AG08395 (cell line): ENCODE measurements around the gene APBA2.

ENCODE experiments used
- DNase-seq: peaks from one replicate; pipeline ENCODE4 v3.0.0; 2012; ENCODE audit warnings: mixed read lengths, low spot score

APBA2 gene

DNA sequence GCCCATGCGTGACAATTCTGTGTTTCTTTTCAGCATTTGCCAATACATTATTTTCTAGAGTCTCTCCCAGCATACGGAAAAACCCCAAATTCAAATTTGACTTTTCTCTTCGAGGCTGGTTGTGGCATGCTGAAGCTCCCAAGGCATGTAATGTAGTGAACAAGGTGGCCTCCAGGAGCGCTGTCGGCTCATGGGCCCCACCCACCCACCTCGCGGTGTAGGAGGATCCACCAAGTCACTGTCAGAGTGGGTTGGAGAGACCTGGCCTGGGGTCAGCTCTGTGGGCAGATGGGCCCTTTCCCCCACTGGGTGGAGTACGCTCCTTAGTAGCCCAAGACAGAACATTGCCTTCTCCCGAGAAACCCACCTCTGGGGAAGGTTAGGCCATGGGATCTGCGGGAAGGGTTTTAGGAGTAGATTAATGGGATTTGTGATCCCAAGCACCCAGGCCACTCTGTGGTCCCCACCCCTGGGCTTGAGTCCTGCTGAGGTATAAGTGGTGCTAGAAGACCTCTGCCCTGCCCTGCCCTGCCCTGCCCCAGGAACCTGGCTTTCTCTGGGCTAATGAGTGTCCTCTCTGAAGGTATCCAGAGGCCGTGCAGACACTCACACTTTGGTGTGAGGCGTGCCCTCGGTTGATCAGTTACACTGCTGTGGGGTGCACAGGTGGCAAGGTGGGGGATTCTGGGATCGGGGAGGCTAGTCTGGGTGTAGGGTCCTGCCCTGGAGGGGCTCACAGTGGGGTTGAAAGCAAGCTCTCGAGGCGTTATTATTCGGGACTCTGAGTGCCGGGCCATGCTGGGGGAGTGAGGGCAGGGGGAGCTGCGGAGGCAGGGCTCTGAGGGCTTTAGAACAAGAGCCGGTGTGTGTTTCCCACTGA is 97.9 kb downstream of the APBA2 start:
- no peak for DNase-seq

GRCh38 chr15:28984421-28985315 is 98.9 kb downstream of the APBA2 start:
- no peak for DNase-seq

- no peak for DNase-seq
Measured at GRCh38 chr15:28985316-28985645, 99.5 kb downstream of the APBA2 start.

DNA sequence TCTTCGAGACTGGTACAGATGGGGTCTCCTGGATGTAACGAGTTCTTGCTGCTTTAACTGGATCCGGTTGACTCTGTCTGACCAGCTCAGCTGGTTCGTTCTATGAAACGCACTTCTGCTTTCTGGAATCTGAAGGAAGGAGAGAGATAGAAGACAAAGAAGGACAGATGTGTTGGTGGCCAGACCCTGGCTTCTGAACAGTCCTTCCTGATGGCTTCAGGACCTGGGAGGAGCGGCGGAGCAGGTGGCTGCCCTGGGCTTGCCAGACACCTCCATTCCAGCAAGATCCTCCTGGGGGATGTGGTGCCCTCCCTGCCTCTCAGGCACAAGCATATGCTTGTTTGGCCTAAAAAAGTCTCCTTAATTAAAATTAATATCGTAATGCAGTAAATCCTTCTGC is 99.9 kb downstream of the APBA2 start:
- DNase-seq = no peak

- DNase-seq = no peak
Measured at GRCh38 chr15:28986108-28986507, 100.3 kb downstream of the APBA2 start.

- no peak for DNase-seq
Measured at GRCh38 chr15:28986726-28987125, 101.0 kb downstream of the APBA2 start.

DNA sequence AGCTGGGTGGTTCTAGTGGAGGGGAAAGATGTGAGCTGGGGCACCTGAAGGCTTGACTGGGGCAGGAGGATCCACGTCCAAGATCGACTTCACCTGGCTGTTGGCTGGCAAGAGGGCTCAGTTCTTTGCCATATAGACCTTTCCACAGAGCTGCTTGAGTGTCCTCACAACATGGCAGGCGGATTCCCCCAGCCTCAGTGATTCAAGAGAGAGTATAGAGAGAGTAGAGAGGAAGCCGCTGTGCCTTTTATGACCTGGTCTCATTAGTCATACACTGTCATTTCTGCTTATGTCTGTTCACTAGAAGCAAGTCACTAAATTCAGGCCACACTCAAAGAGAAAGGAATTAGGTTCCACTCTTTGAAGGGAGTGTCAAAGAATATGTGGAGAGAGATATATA is 101.6 kb downstream of the APBA2 start:
- DNase-seq = no peak

GRCh38 chr15:28989239-28989830 is 103.6 kb downstream of the APBA2 start:
- no peak for DNase-seq

DNA sequence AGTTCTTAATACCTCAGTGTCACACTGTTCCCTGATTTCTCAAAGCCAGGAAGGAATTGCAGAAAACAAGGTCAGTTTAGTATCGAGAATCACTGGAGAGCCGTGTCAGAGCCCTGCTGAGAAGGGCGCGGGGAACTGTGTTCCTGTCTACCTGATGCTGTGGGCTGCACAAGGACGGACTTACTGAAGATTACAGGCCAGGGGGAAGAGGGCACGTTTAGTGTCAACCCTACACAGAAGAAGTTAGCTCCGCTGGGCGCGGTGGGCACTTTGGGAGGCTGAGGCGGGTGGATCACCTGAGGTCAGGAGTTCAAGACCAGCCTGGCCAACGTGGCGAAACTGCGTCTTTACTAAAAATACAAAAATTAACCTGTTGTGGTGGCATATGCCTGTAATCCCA is 104.1 kb downstream of the APBA2 start:
- no peak for DNase-seq

- DNase-seq = no peak
Measured at GRCh38 chr15:28990390-28990789, 104.6 kb downstream of the APBA2 start.

GRCh38 chr15:28991236-28992171 is 105.7 kb downstream of the APBA2 start:
- no peak for DNase-seq

GRCh38 chr15:28992336-28992864 is 106.6 kb downstream of the APBA2 start:
- no peak for DNase-seq

GRCh38 chr15:28993051-28993719 is 107.4 kb downstream of the APBA2 start:
- no peak for DNase-seq

DNA sequence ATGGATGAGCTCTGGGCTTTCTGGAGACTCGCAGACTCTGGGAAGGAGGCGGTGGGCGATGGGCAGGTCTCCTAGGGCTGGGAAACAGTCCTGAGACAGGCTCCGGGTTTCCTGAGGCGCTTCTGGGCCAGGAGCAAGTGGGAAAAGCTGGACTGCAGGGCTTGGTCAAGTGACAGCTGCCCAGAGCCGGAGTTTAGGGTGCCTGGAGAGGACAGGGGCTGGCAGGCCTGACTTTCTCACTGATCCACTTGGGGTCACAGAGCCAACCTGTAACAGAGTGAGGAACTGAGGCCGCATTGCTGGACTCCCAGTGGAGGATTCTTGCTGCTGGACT is 107.9 kb downstream of the APBA2 start:
- no peak for DNase-seq

DNA sequence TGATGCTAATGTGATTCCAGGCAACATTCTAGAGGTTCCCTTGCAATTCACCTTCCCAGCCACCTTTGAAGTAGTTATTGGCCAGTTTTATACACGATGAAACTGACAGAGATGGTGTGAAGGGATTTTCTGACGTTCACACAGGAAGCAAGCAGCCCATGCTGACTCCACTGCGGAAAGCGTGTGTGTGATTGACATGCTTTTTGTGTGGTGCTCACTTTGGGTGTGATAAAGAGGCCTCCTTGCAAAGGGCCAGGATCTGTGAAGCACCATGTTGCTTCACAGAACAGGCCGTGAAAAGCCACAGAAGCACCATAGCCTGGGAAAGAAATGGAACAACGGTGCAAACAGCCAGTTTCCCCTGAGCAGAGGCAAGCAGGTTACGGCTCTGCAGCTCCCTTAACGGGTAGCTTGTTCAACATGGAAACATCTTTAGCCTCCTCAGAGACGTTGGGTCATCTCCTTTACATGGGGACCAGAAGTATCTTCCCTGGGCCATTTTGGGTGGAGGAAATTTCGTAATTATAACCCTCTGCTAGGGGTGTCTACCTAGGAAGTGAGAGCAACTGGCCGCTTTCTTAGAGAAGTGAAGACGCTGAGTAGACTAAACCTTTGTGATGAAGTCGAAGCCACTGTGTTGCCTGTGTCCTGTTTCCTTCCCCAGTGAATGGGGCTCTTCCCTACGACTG is 108.5 kb downstream of the APBA2 start:
- no peak for DNase-seq

DNA sequence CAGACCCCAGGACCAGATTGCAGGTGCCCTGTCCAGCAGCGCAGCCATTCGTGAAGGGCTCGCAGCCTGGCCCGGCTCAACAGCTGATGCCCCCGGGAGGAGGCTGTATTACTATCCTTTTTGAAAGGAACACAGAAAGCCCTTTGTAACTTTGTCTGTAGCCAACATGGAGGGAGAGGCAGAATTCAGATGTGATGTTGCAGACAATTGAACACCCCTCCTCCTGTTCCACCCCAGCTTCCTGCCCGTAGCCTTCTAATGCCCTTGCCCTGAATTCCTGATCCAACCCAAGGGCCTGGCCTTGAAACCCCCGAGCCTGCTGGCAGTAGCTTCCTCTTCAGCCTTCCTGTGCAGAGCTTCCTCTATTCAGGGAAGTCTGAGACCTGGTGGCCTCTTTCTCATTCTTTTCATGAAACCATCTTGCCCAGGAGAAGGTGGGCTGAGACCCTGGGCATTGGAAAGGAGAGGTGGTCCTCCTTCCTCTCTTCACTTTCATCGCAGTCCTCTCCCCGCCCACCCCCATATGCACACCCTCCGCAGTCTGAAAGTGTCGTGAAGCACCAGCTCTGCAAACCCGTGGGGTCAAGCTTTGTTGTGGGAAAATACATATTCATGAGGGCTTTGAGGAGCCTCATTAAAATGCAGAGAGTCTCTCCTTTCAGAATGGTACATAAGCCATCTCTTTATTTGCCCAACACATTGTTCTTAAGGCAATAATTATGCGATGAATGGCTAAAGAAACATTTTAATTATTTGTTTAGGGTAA is 109.2 kb downstream of the APBA2 start:
- no peak for DNase-seq

GRCh38 chr15:28995705-28996104 is 109.9 kb downstream of the APBA2 start:
- no peak for DNase-seq

GRCh38 chr15:28996289-28996688 is 110.5 kb downstream of the APBA2 start:
- DNase-seq = no peak

DNA sequence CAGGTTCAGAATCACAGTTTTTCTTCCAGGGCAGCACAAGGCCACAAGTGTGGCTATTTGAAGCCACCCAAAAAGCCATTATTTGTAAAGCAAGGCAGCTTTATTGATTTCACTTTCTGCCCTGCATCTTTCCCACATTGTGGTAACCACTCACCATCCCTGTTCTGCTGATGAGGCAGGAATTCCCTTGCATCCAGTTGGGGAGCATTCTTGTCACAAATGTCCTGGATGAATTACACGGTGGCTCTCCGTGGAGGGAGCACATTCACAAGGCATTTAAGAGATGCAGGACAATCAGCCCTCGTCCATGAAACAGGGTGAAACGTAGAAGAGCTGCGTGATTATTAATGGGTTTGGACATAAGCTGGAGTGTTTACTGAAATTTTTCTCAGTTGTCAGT is 111.2 kb downstream of the APBA2 start:
- DNase-seq = no peak

GRCh38 chr15:28997791-28998190 is 112.0 kb downstream of the APBA2 start:
- DNase-seq = no peak
